G401 (cell line): ENCODE results near the gene FTSJ1. TPM values are rescaled to one million over a fixed set of nuclear protein-coding genes. Genes with fewer than 3 reads are reported as not detected.
"Not testable (repeated sequence)": the region's sequence is repeated elsewhere in the genome, so short reads cannot be mapped to it uniquely, and the experiment has no call there.

Experiments
- DNase-seq: peaks from one replicate; pipeline ENCODE4 v3.0.0-alpha.2; 2015; ENCODE audit warnings: low spot score
- in situ Hi-C: cut with HindIII; loops from 2 replicates; pipeline ENCODE4 v1.10.0; 2016; ENCODE audit warnings: low sequenced_read_pairs, mixed read lengths
- total RNA-seq: library from RNA; depleted of rRNA; stranded (reverse); fragments of >200 nt; shearing (Covaris generic); gene quantifications from 2 replicates; pipeline ENCODE4 v1.2.3, GENCODE V29; 2014; rRNA removed

Gene FTSJ1, protein sequence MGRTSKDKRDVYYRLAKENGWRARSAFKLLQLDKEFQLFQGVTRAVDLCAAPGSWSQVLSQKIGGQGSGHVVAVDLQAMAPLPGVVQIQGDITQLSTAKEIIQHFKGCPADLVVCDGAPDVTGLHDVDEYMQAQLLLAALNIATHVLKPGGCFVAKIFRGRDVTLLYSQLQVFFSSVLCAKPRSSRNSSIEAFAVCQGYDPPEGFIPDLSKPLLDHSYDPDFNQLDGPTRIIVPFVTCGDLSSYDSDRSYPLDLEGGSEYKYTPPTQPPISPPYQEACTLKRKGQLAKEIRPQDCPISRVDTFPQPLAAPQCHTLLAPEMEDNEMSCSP
- 38.7 and 64.6 TPM in 2 replicates for total RNA-seq

DNA sequence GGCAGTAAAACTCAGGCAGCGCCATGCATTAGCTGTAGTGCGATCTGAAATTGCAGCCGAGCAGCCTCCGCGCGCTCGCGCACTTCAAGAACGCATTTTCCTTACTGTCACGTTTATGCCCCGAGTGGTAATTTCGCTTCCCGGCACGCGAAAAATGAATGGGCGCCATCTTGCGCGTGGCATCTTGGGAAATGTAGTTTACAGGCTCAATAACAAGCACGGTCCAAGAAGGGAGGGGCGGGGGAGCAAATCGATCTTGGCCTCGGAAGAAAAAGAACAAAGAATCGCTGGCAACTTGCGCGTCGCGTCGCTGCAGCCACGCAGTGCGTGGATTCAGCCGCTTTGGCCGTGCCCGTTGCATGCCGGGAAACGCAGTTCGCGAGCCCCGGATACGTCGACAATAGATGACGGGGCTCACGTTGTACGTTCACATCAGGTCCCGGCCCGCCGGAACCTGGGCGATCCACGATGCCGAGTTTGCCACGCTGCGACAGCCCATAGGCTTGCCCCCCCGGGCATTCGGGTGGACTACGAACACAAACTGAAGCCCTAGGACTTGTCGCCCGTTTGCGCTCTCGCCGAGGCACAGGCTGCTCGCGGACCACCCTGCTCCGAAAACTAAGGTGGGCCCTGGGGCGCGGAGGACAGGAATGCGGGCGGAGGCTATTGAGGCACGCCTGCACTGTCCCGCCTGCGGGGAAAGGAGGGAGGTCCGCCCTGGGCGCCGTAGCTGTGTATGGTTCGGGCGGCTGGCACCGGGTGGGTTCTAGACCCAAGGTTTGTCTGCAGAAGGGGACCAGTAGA is at the start of gene FTSJ1:
TSS of gene FTSJ1 (plus strand) at position 426 of the 804 bp plus-strand sequence. CDS start 1,849 bp downstream, outside the sequence.
- in situ Hi-C loops, result no loop called here
- peak; percentile 94 for DNase-seq

DNA sequence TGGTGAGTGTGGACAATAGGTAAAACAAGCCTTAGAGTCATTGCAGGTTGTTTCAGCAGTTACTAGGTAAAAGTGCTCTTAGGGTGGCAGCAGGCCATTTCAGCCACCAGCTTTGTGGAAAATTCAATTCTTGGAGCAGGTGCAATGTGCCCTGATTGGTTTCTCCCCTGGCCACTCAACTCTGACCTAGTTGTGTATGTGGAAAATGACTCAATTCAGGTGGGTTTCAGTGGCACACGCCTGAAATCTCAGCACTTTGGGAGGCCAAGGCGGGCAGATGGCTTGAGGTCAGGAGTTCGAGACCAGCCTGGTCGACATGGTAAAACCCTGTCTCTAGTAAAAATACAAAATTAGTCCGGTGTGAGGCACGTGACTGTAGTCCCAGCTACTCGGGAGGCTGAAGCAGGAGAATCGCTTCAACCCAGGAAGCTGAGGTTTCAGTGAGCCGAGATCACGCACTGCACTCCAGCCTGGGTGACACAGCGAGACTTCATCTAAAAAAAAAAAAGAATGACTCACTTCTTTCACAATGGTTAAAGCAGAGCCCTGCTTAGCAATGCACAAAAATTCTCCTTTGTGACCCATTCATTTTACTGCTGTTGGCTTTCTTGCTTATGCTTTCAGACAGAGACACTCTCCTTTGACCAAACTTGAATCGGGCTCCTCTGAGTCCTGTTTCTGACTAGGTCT is 48.8 kb upstream of the FTSJ1 start:
- in situ Hi-C loops, DNase-seq: not testable (repeated sequence)

DNA sequence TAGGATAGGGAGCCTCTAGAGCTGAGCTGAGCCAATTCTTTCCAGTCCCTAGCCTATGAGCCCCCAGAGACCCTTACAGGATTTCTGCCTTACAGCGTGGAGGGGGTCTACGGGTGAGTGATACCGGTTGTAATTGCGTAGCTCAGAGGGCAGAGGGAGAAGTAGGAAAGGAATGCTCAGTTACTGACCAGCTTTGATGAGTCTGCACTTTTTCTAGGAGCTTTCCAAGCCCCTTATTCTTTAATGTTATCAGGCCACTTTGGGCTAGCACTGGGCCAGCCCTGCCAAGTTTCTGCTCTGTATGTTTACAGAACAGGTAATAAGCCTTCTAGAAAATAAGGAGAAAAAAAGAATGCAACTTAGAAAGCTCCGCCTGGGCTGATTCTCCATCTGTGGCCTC is 46.4 kb upstream of the FTSJ1 start:
- in situ Hi-C loops, DNase-seq: not testable (repeated sequence)

DNA sequence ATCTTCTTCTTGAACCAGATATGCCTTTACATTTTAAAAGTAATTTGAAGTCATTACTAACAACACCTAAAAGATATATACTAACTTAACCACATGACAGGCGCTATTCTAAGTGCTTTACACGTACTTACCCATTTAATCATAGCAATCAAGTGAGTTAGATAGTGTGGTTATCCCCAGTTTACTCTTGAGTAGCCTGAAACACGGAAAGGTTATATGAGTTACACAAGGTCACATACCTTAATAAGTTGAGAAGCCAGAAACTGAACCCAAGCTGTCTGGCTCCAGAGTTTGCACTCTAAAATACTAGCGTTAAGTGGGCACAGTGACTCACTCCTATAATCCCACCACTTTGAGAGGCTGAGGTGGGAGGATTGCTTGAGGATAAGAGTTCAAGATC is 45.8 kb upstream of the FTSJ1 start:
- DNase-seq, in situ Hi-C loops: not testable (repeated sequence)

DNA sequence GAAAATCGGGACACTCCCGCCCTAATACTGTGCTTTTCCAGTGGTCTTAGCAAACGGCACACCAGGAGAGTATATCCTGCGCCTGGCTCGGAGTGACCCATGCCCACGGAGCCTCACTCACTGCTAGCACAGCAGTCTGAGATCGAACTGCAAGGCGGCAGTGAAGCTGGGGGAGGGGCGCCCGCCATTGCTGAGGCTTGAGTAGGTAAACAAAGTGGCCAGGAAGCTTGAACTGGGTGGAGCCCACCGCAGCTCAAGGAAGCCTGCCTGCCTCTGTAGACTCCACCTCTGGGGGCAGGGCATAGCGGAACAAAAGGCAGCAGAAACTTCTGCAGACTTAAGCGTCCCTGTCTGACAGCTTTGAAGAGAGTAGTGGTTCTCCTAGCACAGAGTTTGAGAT is 42.3 kb upstream of the FTSJ1 start:
- in situ Hi-C loops, DNase-seq: not testable (repeated sequence)

DNA sequence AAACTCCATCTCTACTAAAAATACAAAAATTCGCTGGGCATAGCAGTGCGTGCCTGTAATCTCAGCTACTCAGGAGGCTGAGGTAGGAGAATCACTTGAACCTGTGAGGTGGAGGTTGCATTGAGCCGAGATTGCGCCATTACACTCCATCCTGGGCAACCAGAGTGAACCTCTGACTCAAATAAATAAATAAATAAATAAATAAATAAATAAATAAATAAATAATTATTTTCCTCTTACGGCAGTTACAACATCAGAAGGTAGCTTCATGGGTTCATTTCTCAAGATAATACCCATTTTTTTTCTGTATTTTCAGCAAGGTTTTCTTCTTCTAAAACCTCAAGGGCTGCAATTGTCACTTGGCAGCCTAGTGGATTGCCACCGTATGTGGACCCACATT is 28.8 kb upstream of the FTSJ1 start:
- DNase-seq, in situ Hi-C loops: not testable (repeated sequence)

DNA sequence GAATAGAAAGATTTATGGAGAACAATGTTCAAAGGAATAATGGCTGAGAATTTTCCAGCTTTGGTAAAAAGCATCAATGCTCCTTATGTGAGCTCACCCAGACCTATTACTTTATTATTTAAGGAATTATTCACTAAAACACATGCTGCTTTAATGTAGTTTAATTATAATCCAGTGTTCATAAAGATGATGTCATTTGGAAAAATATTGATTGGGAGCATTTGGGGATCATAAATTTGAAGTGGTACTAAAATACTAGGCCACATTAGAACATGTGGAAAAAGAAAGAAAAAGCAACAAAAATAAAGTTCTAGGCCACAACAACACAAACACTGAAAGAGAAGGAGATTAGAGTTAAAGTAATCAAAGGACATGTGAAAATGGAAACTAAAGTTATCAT is 25.9 kb upstream of the FTSJ1 start:
- DNase-seq, result no peak
- in situ Hi-C loops, result no loop called here

DNA sequence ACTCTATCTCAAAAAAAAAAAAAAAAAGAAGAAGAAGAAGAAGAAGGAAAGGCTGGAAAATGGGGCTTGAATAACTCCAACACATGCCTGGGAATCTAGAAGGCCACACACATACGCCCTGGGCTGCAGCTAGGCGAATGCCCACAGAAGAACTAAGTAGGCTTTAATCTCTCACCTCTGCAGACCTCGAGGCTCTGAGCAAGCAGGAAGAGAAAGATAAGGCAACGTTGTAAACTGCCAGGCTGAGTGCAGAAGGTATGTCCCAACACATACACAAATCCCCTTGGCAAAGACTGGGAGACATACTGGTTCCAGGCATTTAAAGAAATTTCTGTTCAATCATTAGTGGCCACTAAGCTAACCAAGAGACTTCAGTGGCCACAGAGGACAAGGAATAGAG is 24.3 kb upstream of the FTSJ1 start:
- DNase-seq, result no peak
- in situ Hi-C loops, result no loop called here

DNA sequence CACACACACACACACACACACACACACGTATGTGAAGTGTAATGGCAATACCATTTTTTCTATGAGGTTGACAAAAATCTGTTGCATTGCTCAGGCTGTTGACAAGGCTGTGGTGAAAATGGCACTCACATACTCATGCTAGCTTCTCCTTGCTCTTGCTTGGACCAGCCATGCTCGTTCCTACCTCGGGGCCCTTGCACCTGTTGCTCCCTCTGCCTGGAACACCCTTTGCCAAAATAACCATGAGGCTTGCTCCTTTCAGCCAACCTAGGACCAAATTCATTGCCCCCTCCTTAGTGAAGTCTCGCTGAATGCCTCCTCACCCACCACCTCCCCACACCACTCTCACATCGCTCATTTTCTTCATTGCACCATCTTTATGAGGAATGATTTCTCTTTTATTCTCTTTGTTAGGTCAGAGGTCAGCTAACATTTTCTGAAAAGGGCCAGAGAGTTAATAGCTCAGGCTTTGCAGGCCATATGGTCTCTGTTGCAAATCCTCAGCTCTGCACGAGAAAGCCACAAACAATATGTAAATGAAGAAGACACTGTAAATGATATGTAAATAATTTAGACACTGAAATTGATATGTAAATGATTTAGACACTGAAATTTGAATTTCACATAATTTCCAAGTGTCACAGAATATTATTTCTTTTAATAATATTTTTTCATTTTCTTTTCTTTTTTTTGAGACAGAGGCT is 19.2 kb upstream of the FTSJ1 start:
- no peak for DNase-seq
- in situ Hi-C loops, result no loop called here

DNA sequence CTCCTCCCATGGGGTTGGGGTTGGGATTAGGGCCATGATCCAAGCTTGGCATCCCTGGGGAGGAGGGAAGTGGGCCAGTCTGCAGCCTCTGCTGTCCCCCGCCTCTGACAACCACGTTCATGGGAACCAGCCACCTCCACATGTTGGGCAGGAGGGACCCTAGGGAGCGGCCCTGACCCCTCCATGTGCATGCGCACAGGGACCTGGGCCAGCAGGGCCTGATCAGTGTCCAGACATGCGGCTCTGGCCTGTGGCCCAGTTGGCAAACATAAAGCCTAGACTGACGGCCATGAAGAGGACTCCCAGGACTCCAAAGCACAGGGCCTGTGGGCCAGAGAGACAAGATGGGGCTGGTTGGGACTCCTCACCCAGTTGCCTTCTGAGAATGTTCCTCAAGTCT is 17.3 kb upstream of the FTSJ1 start:
- in situ Hi-C loops, result no loop called here
- DNase-seq, result no peak

DNA sequence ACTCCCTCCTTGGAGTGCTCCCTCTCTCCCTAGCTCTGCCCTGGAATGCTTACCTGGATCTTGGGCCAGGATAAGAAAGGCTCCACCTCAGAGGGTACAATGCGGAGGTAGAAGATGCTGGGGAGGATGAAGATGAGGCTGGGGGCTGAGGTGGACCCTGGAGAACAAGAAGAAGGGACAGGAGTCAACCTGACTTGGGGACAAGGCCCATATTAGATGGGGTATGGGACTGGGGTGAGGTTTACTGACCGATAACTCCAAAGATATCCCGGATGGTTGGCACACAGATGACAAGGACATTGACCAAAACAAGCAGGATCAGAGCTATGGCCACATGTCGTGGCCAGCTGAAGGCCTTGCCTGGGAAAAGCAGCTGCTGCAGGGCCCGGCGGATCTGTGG is 16.5 kb upstream of the FTSJ1 start:
- DNase-seq, result no peak
- in situ Hi-C loops, result no loop called here

DNA sequence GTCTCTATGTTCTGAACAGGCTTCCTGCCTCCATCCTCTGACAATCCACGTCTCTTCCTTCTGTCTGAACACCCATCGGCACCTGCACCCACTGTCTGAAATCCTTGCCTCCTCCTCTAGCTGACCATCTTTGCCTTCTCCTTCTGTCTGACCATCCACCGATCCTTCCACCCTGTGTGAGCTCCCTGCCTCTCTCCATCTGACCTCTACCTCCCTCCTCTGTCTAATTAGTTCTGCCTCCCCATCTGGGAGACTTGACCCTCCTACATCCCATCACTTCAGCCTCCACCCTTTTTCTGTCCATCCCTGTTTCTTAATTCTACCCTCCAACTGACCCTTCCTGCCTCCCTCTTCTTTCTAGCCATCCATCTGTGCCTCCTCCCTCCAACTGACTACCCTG is 16.0 kb upstream of the FTSJ1 start:
- in situ Hi-C loops, result no loop called here
- no peak for DNase-seq

DNA sequence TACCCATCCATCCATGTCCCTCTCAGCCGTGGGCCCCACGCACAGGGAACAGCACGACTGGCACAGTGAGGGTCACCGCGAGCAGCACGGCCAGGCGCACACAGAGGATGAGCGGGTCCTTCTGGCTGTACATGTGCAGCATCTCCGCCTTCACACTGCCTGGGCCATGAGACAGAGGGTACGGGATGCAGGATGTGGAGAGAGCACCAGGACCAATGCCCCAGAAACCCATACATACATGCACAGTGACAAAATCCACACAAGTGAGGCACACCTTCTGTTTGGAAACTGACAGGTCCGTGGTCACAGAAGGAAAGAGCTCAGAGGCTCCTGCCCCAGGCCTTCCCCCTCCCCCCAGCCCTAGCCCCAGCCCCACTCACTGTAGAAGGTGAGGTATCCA is 15.4 kb upstream of the FTSJ1 start:
- in situ Hi-C loops, result no loop called here
- DNase-seq, result no peak

DNA sequence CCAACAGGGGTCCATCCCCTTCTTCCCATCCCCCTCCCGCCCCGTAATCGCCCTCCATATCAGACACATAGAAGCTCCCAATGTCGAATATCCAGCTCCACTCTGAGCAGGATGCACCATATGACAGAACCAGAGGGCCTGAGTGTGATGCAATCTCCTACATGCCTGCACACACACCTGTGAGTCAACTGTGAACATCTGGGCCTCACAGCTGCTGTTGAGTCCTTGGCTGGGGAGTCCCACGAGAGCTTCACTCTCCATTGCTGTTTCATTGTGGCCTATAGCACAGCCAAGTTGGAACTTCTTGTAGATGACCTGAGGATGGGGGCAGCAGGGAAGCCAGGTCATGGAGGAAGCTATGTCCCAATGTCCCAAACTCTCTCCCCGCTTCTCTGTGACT is 14.2 kb upstream of the FTSJ1 start:
- no peak for DNase-seq
- in situ Hi-C loops, result no loop called here

DNA sequence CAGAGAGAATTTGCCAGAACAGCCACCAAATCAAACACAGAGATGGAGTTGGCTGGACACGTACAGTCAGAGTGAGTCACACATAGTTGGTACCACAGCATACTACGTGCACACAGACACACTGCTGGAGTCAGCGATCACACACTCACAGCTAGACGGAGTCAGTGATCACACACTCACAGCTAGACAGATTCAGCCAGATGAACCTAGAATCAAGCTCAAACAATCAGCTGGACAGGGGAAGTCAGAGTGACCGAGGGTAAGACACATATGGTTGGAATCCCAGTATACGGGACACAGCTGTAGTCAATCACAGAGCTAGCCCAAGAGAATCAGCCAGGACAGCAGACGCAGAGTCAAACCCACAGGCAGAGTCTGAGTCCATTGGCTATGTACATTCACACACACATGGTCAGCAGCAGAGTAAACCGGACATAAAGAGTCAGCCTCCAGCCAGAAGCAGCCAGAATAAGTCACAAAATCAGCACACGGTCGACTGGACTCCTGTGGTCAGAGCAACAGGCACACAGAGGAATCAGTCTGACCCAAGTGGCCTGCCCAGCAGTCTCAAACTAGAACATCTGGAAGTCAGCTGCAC is 10.6 kb upstream of the FTSJ1 start:
- in situ Hi-C loops, result no loop called here
- no peak for DNase-seq

DNA sequence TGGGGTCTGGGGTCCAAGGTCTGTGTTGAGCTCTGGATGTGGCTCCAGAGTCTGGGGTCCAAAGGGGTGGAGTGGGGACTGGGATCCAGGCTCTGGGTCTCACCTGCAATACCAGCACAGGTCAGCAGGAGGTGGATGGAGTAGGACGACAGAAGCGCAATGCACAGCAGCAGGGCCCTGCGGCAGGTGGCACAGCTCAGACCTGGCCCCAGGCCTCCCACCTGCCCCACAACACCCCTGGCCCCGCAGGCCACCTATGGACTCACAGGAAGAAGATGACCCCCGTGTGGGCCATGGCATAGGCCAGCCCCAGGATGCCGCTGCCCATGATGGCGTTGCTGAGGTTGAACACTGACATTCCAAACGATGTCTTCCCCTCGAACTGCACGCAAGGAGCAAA is 9.3 kb upstream of the FTSJ1 start:
- DNase-seq, result no peak
- in situ Hi-C loops, result no loop called here

DNA sequence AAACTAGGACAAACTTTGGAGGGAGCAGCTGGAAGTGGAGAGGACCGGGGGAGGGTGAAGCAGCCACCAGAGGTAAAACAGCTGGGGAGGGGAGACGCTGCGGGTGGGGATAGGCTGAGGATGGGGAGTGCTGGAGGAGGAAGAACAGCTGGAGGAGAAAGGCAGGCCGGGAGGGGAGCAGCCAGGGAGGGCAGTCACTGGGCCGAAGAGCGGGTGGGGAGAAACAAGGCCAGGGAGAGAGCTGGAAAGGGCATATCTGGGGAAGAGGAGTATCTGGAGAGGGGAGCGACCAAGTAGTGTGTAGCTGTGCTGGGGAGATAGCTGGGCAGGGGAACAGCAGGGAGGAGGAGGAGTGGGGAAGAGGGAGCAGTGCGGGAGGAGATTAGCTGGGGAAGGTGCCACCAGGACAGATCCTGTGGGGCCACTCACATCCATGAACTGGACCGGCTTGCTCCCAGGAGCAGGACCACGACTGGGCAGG is 8.7 kb upstream of the FTSJ1 start:
- DNase-seq, result no peak
- in situ Hi-C loops, result no loop called here

DNA sequence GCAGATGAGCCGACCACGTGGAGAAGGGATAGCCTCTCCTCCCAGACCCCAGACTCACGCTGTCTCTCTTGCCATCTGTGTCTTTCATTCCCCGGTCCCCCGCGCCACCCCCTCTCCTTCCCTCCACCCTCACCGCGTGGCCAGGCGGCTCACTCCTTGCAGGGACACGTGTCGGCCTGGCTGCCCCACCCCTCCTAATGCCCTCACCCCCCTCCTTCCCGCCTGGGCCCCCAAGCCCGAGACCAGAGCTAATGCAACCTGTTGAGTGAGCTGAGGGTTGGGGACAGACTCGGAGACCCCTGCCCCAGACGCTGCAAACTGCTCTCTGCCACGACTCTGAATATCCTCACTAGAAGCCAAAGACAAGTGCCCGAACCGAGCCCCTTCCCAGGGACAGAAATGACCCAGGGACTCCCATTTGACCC is 7.7 kb upstream of the FTSJ1 start:
- in situ Hi-C loops, result no loop called here
- DNase-seq, result no peak
